Stimulated activated naive CD8-positive, alpha-beta T cell treated with anti-CD3 and anti-CD28 coated beads, Interleukin-15, Interleukin-2, amounts not matched to agents 100 ng/mL and 50 ng/mL, for 24 hours (primary cell): ENCODE measurements around the gene RAB40A.

ENCODE experiments used
- H3K27ac Mint-ChIP-seq: one replicate; pipeline ENCODE4 v1.8.0; 2021; ENCODE audit warnings: mild to moderate bottlenecking, mixed read lengths
- H3K27me3 Mint-ChIP-seq: one replicate; pipeline ENCODE4 v1.8.0; 2021; ENCODE audit warnings: mixed read lengths
- H3K36me3 Mint-ChIP-seq: one replicate; pipeline ENCODE4 v1.8.0; 2021; ENCODE audit warnings: low read depth, mixed read lengths
- H3K4me1 Mint-ChIP-seq: one replicate; pipeline ENCODE4 v1.8.0; 2021; ENCODE audit warnings: low read depth, mixed read lengths
- H3K4me3 Mint-ChIP-seq: one replicate; pipeline ENCODE4 v1.8.0; 2021; ENCODE audit warnings: mild to moderate bottlenecking, mixed read lengths
- H3K9me3 Mint-ChIP-seq: one replicate; pipeline ENCODE4 v1.8.0; 2021; ENCODE audit warnings: mixed read lengths

RAB40A gene, protein sequence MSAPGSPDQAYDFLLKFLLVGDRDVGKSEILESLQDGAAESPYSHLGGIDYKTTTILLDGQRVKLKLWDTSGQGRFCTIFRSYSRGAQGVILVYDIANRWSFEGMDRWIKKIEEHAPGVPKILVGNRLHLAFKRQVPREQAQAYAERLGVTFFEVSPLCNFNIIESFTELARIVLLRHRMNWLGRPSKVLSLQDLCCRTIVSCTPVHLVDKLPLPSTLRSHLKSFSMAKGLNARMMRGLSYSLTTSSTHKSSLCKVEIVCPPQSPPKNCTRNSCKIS

DNA sequence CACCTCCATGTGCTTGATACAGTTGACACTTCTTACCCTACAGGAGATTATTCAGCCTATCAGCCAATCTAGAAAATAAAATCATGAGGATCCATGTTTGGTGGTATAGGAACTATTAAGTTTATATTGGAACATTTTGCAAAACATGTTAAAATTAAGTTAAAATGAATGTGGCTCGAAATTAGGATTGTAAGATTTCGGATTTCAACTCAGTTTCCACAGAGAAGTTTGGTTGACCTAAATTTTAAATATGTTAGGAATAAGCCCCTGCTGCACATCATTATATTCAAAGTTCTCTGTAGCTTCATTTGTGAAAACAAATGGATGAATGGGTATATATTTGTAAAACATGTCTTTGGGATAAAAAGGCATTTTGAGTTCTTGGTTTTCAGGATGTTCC is at the start of gene RAB40A:
TSS of gene RAB40A (minus strand) at position 101 of the 400 bp plus-strand sequence. CDS start 18,733 bp downstream, outside the sequence.
- H3K27me3 Mint-ChIP-seq = no peaks in the 10 kb centered on the region
- no peaks in the 10 kb centered on the region for H3K36me3 Mint-ChIP-seq
- no peak within 1 kb of the TSS for H3K27ac Mint-ChIP-seq
- no peaks in the 10 kb centered on the region for H3K4me1 Mint-ChIP-seq
- H3K4me3 Mint-ChIP-seq = no peak within 1 kb of the TSS
- no peaks in the 10 kb centered on the region for H3K9me3 Mint-ChIP-seq

DNA sequence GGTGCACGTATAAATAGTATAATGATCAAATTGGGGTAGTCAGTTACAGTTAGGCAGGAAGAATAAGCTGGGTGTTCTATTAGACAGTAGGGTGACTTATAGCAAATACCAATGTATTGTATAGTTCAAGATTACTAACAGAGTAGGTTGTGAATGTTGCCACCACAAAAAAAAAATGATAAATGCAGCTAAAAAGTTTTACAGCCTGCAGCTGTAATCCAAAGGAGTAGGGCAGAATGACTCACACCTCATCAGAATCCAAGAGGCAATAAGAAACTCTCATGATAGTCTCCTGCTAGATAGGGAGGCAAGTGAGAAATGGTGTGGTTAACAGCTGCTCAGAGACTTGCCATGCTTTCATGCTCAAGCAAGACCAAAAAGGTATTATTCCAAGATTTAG is 46.5 kb upstream of the RAB40A start:
- Mint-ChIP-seq H3K9me3 (no peaks in the 10 kb centered on the region), H3K4me3 (no peak overlapping the region), H3K36me3 (no peaks in the 10 kb centered on the region), H3K4me1 (peaks cover 2% of the 10 kb centered on the region), H3K27me3 (no peaks in the 10 kb centered on the region), H3K27ac (no peak overlapping the region)

DNA sequence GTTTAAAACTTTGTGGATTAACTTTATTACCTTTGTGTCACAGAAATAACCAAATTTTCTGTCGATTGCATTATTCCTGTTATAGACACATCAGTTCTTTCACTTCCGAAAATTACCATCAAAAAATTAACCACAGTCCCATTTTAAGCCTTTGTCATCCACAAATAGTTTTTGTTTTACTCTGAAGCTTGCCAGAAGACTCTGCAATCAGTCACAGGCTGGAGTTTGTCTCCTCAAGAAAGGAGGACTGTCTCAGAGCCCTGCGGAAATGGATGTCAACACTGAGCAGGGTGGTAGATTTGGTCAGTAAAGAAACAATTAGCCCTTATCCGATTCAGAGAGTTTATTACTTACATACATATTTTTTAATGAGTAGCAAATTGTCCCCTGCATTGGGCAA is 45.9 kb upstream of the RAB40A start:
- H3K4me3 Mint-ChIP-seq = no peak overlapping the region
- peaks cover 2% of the 10 kb centered on the region for H3K4me1 Mint-ChIP-seq
- H3K27me3 Mint-ChIP-seq = no peaks in the 10 kb centered on the region
- H3K36me3 Mint-ChIP-seq = no peaks in the 10 kb centered on the region
- H3K9me3 Mint-ChIP-seq = no peaks in the 10 kb centered on the region
- no peak overlapping the region for H3K27ac Mint-ChIP-seq

DNA sequence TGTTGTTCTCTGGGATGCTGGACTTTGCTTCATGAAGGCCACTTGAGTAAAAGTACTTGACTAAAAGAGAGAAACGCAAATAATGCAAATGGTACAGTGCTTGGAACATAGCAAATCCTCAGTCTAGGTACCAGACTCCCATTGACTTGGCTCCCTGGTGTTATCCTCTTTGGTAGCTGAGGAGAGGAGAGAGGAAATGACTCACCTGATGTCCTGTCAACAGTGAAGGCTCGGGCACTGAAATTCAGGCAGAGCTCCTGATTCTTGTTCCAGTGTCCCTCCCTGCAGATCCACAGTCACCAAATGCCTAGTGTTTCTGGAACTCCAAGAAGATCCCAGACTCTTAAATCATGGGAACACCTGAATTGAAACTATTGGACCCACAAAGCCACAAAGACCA is 43.5 kb upstream of the RAB40A start:
- H3K9me3 Mint-ChIP-seq = no peaks in the 10 kb centered on the region
- H3K36me3 Mint-ChIP-seq = no peaks in the 10 kb centered on the region
- H3K4me1 Mint-ChIP-seq = peaks cover 2% of the 10 kb centered on the region
- no peak overlapping the region for H3K4me3 Mint-ChIP-seq
- no peak overlapping the region for H3K27ac Mint-ChIP-seq
- no peaks in the 10 kb centered on the region for H3K27me3 Mint-ChIP-seq

DNA sequence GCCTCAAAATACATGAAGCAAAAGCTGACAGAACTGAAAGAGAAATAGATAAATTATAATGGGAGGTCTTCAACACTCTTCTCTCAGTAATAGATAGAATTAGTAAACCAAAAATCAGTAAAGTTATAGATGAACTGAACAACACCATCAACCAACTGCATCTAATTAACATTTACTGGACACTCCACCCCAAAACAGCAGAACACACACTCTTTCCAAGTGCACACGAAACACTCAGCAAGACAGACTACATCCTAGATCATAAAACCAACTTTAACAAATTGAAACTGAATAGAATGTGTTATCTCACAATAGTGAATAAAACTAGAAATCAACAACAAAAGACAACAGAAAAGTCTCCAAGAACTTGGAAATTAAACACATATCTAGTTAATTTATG is 41.0 kb upstream of the RAB40A start:
- Mint-ChIP-seq H3K9me3 (no peaks in the 10 kb centered on the region), H3K4me1 (peaks cover 2% of the 10 kb centered on the region), H3K4me3 (no peak overlapping the region), H3K27ac (no peak overlapping the region), H3K36me3 (no peaks in the 10 kb centered on the region), H3K27me3 (no peaks in the 10 kb centered on the region)

DNA sequence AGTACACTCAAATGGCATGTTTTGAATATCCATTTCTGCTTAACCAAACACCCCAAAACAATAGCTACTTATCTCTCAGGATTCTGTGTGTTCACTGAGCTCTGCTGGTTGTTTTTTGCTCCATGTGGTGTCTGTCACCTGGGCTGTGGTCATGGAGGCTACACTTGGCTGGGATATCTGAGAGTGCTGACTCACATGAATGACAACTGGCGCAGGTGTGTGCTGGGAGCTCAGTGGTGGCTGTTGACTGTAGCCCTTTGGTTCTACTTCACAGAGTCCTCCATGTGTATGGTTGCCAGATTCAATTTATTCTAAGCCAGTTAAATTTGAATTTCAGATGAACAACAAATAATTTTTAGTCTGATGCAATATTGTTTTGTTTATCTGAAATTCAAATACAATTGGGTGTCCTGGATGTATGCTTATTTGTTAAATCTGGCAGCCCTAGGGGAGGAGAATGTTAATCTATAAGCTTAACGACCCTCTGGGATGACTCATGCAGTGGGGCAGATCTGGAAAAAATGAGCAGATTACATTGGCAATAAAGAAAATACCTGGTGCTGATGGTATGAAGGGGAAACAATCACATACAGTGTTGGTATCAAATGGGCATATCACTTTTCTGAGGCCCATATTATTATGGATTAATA is 37.8 kb upstream of the RAB40A start:
- no peaks in the 10 kb centered on the region for H3K9me3 Mint-ChIP-seq

DNA sequence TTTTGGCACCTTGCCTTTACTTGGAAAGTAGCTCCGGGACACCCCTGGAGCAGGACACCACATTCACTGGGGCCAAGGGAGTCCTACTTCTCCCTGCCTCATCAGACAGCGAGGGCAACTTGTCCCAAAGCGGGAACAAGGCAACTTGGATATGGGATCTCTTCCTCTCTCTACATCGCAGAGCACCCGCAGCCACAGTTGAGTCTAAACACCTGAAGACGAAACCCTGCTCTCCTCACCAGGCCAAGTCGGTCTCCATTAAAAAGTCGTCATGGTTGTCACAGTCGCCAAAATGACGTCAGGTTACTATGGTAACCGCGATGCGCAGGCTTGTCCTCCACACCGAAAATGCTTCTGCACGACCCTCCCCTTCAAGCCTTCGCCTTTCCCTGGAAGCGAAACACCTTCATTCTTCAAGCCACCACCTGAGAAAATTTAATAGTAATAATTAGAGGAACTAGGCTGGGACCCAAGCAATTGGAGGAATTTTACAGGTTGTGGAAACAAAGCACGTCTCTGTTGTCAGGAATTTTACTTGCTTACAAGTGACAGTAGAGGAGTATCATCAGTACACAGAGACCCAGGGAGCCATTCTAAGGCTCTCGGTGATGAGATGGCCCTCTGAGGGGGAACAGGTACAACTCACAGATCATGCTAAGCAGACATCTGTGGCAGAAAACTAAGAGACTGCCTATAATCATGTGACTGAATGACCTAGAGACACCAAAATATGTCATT is 35.6 kb upstream of the RAB40A start:
- Mint-ChIP-seq H3K27me3 (no peaks in the 10 kb centered on the region), H3K27ac (peak overlapping the region; percentile 87), H3K36me3 (no peaks in the 10 kb centered on the region), H3K4me3 (peak overlapping the region; percentile 93), H3K9me3 (no peaks in the 10 kb centered on the region), H3K4me1 (peaks cover 16% of the 10 kb centered on the region)

More for the DNA sequence above, 37.8 kb upstream of the RAB40A start:
- Mint-ChIP-seq H3K4me1 (peaks cover 10% of the 10 kb centered on the region), H3K4me3 (no peak overlapping the region), H3K27ac (no peak overlapping the region), H3K36me3 (no peaks in the 10 kb centered on the region), H3K27me3 (no peaks in the 10 kb centered on the region)

DNA sequence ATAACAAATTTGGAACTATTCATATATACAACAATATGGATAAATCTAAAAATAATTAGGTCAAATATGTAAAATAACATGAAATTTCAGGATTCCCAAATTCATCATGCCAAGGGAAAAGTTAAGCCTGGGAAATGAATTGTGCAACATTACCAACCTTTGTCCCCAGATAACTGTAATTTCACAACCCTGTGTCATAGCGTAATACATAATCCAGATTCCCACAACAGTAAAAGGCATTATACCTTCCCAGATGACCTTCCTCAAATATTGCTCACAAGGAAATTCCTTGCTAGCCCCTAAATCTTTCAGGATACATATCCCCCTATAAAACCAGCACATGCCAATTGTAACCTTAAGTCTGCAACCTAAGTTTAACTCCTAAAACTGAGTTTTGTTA is 32.9 kb upstream of the RAB40A start:
- Mint-ChIP-seq H3K4me3 (no peak overlapping the region), H3K27me3 (no peaks in the 10 kb centered on the region), H3K4me1 (peaks cover 16% of the 10 kb centered on the region), H3K27ac (no peak overlapping the region), H3K36me3 (no peaks in the 10 kb centered on the region), H3K9me3 (no peaks in the 10 kb centered on the region)

DNA sequence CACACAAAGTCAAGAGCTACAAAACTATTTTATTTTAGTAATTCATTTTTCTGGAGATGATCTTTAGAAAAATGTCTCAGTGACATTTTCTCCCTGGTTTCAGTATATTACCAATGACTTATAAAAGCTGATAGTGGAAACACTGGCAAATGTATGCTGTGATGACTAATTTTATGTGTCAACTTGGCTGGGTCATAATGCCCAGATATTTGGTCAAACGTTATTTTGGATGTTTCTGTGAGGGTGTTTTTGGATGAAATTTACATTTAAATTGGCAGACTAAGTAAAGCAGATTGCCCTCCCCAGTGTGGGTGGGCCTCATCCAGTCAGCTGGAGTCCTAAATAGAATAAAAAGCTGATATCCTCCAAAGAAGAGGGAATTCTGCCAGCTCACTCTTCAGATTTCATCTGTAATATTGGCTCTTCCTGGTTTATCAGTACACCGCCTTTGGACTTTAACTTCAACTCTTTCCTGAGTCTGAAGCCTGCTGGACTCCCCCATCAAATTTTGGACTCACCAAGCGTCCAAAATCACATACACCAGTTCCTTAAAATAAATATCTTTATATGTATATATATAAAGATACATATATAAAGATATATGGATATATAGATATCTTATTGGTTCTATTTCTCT is 31.2 kb upstream of the RAB40A start:
- Mint-ChIP-seq H3K27me3 (no peaks in the 10 kb centered on the region), H3K27ac (no peak overlapping the region), H3K4me3 (no peak overlapping the region), H3K9me3 (no peaks in the 10 kb centered on the region), H3K4me1 (peaks cover 16% of the 10 kb centered on the region), H3K36me3 (no peaks in the 10 kb centered on the region)

DNA sequence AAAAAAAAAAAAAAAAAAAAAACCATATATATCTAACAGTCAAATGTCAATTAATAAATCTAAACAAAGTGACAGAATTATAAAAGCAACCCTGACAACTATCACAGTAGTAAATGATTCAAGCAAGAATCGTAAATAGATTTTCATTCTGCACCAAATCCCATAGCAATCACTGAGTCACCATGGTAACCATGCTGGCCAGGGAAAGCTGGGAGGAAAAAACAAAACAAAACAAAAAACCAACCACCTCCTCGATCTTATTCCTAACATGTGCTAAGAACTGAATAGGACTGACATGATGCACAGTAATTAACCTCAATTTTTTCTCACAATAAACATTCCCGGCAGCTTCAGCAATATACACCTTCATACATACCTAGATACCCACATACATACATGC is 30.6 kb upstream of the RAB40A start:
- H3K4me1 Mint-ChIP-seq = peaks cover 15% of the 10 kb centered on the region
- H3K9me3 Mint-ChIP-seq = no peaks in the 10 kb centered on the region
- H3K27ac Mint-ChIP-seq = no peak overlapping the region
- no peaks in the 10 kb centered on the region for H3K36me3 Mint-ChIP-seq
- no peak overlapping the region for H3K4me3 Mint-ChIP-seq
- H3K27me3 Mint-ChIP-seq = no peaks in the 10 kb centered on the region

DNA sequence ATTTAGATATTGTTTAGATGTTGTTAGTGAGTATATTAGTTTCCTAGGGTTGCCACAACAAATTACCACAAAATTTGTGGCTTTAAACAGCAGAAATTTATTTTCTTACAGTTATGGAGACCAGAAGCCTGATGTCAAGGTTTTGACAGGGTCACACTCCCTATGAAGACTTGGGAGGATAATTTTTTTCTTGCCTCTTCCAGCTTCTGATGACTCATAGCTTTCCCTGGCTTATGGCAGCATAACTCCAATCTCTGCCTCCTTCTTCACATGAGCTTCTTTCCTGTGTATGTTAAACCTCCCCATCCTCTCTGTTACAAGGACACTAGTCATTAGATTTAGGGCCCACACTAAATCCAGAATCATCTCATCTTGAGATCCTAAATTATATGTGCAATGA is 20.9 kb upstream of the RAB40A start:
- Mint-ChIP-seq H3K4me3 (no peak overlapping the region), H3K27me3 (no peaks in the 10 kb centered on the region), H3K27ac (no peak overlapping the region), H3K9me3 (no peaks in the 10 kb centered on the region), H3K4me1 (no peaks in the 10 kb centered on the region), H3K36me3 (no peaks in the 10 kb centered on the region)

DNA sequence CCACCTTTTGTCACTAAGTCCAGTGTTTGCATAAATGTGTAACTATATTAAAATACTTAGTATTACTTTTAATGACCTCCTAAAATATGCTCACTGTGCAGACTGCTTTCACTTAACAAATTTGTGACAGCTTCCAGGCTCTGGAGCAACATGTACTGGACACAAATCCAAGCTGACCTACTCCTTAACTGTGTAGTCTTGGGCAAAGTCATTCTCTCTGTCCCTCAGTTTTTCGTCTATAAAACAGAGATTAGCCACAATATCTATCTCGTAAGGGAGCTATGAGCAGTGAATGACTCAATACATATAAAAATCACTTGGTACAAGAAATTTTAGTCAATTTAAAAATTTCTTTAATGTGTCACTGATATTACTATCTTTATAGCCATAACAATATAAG is 20.4 kb upstream of the RAB40A start:
- no peak overlapping the region for H3K4me3 Mint-ChIP-seq
- H3K36me3 Mint-ChIP-seq = no peaks in the 10 kb centered on the region
- H3K27ac Mint-ChIP-seq = no peak overlapping the region
- no peaks in the 10 kb centered on the region for H3K9me3 Mint-ChIP-seq
- no peaks in the 10 kb centered on the region for H3K4me1 Mint-ChIP-seq
- H3K27me3 Mint-ChIP-seq = no peaks in the 10 kb centered on the region

DNA sequence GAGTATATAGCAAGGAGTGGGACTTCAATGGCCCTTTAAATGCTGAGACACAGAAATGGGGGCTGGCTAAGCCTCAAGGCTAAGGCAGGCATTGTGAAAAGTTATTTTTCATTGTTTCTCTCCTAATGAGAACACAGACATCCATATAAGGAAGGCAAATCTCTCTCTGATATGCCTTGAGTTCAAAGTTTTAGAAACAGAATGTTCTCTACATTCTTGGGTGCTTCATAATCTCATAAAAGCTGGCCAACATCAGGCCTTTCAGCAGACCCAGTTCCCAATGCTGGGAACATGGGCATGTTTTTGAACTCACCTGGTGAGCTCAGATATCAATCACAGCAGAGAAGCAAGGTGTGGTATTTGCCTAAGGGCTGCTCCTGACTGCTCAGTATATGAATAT is 19.4 kb upstream of the RAB40A start:
- H3K4me1 Mint-ChIP-seq = no peaks in the 10 kb centered on the region
- no peaks in the 10 kb centered on the region for H3K36me3 Mint-ChIP-seq
- H3K4me3 Mint-ChIP-seq = no peak overlapping the region
- H3K27me3 Mint-ChIP-seq = no peaks in the 10 kb centered on the region
- H3K27ac Mint-ChIP-seq = no peak overlapping the region
- H3K9me3 Mint-ChIP-seq = no peaks in the 10 kb centered on the region

DNA sequence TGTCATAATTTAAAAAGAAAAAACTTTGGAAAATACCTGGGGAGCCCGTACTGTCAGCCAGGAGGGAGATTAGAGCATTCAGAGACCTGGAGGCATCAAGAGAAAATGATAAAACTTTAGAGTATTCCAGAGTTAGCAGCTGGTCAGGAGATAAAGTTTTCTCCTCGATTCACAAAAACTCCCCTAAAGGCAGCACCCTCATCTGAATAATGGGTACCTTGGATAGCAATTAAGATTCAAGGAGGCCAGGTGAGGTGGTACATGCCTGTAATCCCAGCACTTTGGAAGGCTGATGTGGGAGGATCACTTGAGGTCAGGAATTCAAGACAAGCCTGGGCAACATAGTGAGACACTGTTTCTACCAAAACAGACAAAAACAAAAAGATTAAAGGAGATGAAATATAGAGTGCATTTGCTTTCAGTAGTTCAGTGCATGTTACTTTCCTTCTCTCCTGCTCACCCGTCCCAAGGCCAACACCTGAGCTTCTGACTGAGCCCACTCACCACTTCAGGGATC is 18.6 kb upstream of the RAB40A start:
- Mint-ChIP-seq H3K9me3 (no peaks in the 10 kb centered on the region), H3K4me1 (no peaks in the 10 kb centered on the region), H3K4me3 (no peak overlapping the region), H3K27ac (no peak overlapping the region), H3K27me3 (no peaks in the 10 kb centered on the region), H3K36me3 (no peaks in the 10 kb centered on the region)

DNA sequence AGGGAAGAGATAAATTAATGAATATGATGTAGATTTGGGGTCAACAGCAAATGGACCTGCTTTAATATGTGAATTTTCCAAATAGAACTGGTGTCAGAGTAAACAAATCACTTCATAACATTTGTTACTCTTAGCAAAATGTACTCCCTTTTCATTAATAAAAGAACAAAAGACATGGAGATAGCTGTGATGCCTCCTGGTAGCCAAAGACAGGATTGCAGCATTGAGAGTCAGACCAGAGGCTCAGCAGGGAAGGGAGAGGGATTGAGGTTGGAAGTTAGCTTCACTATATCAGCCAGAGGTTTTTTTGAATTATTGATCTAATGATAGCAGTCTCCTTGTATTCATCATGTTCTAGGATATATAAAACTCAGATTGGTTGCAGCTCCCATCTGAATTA is 17.4 kb upstream of the RAB40A start:
- Mint-ChIP-seq H3K36me3 (no peaks in the 10 kb centered on the region), H3K4me1 (no peaks in the 10 kb centered on the region), H3K27me3 (no peaks in the 10 kb centered on the region), H3K4me3 (no peak overlapping the region), H3K27ac (no peak overlapping the region), H3K9me3 (no peaks in the 10 kb centered on the region)
